ELR (cell line): ENCODE measurements around the gene SNX8.

Experiments used
- DNase-seq: peaks from one replicate; pipeline ENCODE4 v3.0.0-alpha.2; 2015; ENCODE audit warnings: low read depth

The SNX8 gene

GRCh38 chr7:2220030-2220429 is 94.2 kb downstream of the SNX8 start:
- DNase-seq, result no peak

DNA sequence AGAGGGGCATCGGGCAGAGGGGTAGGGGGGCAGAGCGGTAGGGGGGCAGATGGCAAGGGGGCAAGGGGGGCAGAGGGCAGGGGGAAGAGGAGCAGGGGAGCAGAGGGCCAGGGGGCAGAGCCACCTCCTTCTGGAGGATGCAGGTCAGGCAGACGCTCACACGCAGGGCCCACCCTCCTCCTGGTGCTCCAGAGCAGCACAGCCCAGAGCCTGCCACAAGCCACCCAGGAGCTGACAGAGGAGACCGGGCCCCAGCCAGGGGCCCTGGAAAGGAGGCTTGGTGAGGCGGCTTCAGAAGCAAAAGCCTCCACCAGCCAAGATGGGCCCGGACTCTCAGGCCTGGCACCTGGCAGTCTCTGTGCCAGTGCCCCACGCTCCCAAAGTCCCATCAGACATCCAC is 94.6 kb downstream of the SNX8 start:
- no peak for DNase-seq

- no peak for DNase-seq
Measured at GRCh38 chr7:2219136-2219535, 95.1 kb downstream of the SNX8 start.

GRCh38 chr7:2218444-2218785 is 95.8 kb downstream of the SNX8 start:
- no peak for DNase-seq

DNA sequence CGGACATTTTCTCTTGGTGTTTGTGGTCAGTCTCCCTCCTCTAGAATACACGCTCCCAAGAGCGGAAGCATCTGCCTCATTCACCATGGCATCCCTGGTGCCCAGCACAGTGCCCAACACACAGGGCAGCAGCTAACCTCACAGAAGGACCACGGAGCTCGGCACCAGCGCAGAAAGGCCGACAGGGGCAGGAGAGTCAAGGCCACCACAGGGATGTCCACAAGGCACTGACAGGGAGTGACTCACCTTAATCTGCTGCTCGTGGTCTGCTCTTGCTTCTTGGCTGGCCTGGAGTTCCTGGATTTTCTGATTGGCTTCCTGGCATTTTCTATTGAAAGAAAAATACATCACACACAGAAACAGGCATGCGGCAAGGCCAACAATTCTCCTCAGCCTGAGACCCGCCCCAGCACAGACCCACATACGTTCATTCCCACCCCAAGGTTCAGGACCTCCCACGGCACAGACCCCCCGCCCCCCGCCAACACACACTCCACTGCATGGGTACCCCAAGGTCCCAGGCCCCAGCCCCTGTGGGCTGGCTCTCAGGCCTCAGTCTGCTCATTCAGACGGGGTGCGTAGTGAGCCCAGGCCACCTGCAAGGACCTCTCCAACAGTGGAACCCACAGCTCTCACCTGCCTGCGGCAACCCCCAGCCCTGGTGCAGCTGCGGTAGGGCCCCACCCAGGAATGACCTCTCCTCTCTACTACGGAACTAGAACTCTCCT is 96.4 kb downstream of the SNX8 start:
- DNase-seq, result peak; percentile 39

GRCh38 chr7:2217206-2217605 is 97.0 kb downstream of the SNX8 start:
- DNase-seq, result no peak

DNA sequence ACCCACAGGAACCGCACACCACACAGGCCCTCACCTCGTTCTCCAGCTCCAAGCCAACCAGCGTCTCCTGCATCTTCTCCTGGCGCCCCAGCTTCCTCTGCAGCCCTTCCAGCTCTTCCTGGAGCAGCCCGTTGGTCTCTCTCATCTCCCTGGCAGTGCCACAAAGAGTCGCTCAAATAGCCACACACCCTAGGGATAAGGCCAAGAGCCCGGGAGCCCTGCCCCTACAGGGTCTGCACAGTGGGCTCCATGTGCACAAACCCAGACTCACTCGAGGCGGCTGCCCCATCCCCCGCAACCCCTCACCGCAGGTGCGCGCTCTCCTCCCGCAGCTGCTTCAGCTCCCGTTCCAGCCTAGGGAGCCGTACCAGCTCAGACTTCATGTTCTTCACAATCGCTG is 98.4 kb downstream of the SNX8 start:
- DNase-seq, result no peak

DNA sequence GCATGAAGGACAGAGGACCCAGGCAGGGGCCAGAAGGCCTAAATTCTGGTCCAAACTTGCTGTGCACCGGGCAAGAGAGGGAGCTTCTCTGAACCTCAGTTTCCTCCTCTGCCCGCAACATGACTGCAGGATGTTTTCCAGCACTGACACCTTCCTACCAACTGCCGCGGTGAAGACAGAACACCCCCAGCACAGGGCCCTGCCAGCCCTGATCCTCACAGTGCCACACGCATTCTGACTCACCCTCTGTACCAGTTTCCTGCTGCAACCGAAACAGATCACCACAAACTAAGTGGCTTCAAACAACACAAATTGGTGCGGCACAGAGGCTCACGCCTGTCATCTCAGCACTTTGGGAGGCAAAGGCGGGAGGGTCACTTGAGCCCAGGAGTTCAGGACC is 99.6 kb downstream of the SNX8 start:
- no peak for DNase-seq

GRCh38 chr7:2213551-2214215 is 100.6 kb downstream of the SNX8 start:
- DNase-seq, result no peak

- peak; percentile 42 for DNase-seq
Measured at GRCh38 chr7:2212906-2213305, 101.3 kb downstream of the SNX8 start.

GRCh38 chr7:2211926-2212325 is 102.3 kb downstream of the SNX8 start:
- DNase-seq, result no peak

GRCh38 chr7:2211259-2211880 is 102.9 kb downstream of the SNX8 start:
- no peak for DNase-seq

- DNase-seq, result no peak
Measured at GRCh38 chr7:2210551-2211258, 103.5 kb downstream of the SNX8 start.

DNA sequence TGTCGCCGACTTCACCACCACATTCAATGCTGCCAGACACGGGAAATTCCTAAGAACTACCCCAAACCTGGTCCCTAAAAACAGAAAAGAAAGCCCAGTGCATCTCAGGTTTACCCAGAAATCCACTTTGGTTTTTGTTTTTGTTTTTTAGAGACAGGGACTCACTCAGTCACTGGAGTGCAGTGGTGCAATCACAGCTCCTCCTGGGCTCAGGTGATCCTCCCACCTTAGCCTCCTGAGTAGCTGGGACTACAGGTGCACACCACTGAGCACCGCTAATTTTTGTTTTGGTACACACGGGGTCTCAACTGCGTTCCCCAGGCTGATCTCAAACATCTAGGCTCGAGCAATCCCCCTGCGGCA is 104.3 kb downstream of the SNX8 start:
- DNase-seq, result no peak

- DNase-seq, result peak; percentile 70
Measured at GRCh38 chr7:2209146-2209960, 104.9 kb downstream of the SNX8 start.

- no peak for DNase-seq
Measured at GRCh38 chr7:2208712-2209111, 105.5 kb downstream of the SNX8 start.

DNA sequence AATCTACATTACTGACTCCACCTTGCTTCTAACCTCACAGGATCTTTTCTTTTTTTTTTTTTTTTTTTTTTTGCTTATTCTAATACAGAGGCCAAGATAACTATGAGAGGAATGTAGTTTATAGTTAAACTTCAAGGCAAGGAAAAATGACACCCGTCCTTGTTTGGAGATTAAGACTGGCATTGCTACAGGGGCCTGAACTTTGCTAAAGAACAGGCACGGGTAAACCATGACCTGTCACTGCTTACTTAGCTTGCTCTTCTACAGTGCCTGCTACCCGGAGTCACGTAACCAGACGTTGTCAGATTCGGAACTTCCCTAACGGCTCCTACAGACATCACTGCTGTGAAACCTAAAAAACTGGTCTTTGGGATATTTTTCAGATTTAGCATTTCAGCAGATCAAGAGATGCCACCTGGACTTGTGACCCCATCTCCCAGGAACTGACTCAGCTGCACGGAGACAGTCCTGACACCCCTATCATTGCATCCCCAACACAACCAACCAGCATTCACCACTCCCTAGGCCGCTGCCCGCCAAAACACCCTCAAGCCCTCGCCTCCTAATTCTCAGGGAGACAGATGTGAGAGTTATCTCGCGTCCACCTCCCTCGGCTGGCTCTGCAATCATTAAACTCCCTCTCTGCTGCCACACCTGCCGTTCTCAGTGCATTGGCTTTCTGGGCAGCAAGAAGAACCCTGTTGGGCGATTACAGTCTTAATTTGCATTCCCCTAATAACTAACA is 109.0 kb downstream of the SNX8 start:
- no peak for DNase-seq

DNA sequence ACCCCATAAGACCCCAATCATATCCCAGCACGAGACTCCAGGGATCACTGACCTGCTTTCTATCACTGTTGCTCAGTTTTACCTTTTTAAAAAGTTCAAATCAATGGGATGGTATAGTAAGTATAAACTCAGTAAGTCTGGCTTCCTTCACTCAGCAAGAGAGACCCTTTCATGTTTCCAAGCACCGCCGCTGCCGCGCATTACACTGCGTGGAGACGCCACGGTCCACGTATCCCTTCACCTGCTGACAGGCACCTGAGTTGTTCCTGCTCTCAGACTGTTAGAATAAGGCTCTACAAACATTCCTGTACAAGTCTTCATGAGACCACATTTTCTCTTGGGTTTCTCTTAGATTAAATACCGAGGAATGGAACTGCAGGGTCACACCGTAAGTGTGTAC is 109.8 kb downstream of the SNX8 start:
- DNase-seq, result no peak

DNA sequence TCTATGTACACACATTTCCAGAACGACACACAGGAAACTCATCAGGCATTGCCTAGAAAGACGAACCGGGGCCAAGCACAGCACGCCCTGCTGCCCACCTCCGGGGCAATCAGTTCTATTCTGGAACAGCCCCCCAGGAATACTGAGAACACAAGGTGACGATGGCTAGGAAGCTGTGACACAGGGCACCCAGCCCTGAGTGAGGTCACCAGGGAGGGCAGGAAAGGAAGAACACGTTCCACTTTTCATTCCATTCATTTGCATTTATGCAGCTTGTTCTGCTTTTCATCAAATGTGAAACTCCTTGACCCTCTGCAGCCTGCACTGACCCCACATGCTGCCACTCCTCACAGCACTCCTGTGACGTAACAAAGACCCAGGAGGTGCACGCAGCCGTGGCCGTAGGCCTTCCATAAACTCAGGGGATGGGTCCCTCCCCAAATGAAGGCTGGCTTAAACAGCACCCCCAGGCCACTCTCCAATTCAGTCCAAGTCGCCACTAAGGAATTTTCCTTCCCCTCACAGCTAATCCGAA is 110.4 kb downstream of the SNX8 start:
- no peak for DNase-seq

DNA sequence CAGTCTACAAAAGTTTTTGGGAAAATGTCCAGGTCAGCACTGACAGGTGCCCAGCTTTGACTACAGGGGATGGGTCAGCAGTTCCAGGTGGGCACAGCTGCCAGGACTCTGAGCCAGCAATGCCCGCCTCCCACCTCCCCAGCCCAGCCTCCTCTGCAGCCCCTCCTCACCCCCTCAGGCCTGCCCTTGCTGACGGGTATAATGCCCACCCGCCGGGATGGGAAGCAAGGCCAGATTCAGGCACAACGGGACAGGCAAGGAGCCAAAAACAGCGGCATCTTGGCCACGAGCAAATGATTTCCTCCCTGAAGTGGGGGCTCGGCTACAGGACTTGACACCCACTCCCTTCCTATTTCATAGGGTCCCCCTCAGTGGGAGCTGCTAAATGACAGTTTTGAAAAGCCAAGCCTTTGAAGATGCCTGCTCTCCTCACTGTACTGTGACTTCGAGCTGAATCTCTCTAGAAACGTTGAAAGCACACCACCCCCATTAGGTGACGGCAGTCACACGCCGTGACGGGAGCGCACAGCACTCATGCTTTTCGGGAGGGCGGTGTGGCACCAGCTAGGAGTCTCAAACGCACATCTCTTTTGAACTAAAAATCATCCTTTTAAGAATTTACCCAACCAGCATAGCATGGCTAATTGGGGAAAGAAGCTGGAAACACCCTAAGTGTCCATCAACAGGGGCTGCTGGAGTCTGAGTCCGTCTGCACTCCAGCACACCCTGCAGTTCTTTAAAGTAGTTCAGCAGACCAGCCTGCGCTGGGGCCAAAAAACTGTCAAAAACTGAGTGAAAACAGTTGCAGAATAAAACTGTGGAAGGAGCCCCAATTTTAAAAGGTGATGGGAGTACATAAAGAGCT is 111.1 kb downstream of the SNX8 start:
- no peak for DNase-seq
